ENCODE results near the gene USP6NL.

DNA sequence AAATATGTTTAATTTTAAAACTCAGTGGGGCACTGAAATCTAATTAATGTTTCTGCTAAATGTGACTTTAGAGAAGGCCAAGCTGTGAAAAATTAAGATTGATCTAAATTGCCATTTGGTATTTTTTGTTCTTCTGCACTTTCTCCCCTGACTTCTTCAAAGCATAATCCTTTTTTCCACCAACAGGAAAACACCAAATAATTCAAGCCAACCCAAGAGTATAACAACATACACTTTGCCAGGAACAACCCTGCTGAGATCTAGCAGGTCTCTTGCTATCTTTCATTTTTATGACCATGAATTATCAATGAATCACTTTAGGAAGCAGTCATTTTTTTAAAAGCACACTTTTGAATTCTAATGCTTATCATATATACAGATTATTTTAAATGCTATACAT is 100.1 kb downstream of the USP6NL start:
- TF ChIP-seq, protein P1, sequence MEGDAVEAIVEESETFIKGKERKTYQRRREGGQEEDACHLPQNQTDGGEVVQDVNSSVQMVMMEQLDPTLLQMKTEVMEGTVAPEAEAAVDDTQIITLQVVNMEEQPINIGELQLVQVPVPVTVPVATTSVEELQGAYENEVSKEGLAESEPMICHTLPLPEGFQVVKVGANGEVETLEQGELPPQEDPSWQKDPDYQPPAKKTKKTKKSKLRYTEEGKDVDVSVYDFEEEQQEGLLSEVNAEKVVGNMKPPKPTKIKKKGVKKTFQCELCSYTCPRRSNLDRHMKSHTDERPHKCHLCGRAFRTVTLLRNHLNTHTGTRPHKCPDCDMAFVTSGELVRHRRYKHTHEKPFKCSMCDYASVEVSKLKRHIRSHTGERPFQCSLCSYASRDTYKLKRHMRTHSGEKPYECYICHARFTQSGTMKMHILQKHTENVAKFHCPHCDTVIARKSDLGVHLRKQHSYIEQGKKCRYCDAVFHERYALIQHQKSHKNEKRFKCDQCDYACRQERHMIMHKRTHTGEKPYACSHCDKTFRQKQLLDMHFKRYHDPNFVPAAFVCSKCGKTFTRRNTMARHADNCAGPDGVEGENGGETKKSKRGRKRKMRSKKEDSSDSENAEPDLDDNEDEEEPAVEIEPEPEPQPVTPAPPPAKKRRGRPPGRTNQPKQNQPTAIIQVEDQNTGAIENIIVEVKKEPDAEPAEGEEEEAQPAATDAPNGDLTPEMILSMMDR (conservative IDR thresholded peaks at IDR 0.05; ENCODE audit: low read length): no peak
- no peak for TF ChIP-seq EZH2phosphoT487 (IDR thresholded peaks at IDR 0.05; ENCODE audit: borderline replicate concordance)
